HG03457 (cell line): ENCODE results near the gene MAGI1.

Experiments used
- ATAC-seq: cut with Tn5 transposase; IDR thresholded peaks from one replicate; pipeline ENCODE4 v1.9.1; 2021; ENCODE audit warnings: moderate number of reproducible peaks; ENCODE audit not compliant: unreplicated experiment

The MAGI1 gene

DNA sequence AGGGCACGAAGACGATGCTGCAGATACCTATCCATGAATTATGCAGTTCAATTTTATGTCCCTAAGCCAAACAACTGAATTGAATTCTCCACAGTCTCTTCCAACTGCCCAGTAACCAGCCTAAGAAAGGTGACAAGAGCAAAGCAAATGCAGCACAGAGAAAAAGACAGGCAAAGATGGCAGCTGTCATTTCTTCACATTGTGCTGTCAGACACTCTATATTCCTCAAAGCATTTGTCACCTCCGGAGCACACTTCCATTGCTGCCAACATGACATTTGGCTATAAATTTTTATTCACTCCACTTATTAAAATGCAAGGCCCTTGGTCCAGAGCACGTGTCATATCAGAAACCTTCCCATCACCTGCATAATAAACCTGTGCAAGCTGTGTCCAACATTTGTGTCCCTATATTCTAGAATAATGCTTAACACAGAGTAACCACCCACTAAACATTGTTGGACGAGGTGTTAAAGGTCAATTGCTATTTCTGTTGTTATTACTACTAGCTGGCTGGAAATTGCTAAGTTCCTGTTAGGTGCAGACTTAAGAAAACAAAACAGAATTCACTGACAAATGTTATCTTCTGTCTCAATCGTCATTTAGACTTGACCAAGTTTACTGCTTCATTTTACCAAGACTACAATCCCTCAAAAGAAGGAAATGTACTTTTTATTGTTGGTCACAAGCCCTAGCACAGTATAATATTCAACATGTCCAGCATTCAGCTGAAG is 89.7 kb downstream of the MAGI1 start:
- ATAC-seq, result no peak

DNA sequence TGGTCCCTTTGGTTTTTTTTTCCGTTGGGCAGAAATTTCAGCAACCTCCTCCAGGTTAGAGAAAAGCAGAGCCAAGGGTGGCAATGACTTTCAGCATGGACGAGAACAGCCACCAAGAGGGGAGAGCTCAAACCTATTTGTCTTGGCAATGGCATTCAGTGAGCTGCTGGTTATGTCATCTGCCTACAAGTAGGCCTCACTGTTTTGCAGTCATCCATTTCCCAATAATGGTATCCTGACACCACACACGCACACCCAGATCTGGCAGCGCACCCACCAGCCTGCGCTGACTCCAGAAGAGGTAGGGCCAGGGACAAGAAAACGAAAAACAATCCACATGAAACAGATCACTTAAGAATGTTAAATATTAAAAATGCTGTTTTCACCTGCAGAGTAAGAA is 92.3 kb downstream of the MAGI1 start:
- ATAC-seq, result no peak

DNA sequence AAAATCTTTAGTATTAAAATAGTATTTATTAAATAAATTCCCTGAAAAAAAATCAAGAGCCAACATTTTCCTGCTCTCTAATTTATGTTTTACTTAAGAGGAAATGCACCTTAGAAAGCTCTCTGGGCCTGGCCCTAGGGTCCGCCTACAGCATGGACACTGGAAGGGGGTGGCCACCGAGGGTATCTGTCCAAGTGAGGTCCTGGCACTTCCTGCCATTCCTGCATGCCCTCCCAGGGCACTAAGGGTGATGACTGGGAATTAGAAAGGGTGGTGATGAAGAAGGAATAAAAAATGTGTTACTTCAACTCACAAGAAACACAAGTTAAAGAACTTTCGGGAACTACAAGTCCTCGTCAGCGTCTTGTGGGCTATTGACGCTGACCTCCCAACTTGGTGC is 92.8 kb downstream of the MAGI1 start:
- ATAC-seq, result no peak

DNA sequence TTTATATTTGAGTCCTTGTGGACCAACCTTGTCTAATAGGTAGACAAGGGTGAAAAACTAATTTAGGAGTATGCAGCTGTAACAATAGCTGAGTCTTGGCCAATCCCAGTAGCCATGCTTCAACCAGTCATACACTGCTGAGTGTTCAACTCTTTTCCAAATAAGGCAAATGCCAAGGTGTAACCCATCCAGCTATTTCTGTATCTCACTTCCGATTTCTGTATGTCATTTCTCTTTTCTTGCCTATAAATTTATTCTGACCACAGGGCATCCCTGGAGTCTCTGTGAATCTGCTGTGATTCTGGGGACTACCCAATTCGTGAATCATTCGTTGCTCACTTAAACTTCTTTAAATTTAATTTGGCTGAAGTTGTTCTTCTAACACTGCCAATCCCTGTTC is 93.2 kb downstream of the MAGI1 start:
- ATAC-seq, result no peak

DNA sequence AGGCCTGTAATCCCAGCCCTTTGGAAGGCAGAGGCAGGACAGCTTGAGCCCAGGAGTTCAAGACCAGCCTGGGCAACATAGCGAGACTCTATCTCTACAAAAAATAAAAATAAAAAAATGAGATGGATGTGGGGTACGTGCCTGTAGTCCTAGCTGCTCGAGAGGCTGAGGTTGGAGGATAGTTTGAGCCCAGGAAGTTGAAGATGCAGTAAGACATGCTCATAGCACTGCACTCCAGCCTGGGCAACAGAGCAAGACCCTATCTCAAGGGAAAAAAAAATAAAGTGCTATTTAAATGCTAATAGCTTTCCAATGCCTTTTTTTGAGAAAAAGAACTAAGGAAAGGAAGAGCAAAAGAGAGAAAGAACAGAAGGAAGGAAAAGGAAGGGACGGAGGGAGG is 94.5 kb downstream of the MAGI1 start:
- ATAC-seq, result no peak

DNA sequence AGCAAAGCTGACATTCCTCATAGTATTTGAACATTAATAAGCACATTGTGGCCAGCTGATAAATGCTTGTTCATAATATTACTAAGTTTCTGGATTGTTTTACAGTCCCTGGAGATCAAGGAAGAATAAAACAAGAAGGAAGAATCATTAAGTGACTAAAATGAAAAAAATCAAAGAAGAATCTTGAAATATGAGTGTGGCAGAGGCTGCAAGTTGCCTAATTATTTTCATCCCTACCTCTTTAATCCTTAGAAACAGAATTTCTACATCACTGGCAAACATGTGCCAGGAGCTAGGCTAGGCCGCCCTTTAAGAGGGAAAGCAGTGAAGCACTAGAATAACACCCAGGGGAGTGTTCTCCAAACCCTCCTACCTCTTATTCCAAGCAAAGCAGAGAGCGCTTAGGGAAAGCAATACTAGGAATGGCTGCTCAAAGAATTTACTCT is 98.9 kb downstream of the MAGI1 start:
- ATAC-seq, result no peak

DNA sequence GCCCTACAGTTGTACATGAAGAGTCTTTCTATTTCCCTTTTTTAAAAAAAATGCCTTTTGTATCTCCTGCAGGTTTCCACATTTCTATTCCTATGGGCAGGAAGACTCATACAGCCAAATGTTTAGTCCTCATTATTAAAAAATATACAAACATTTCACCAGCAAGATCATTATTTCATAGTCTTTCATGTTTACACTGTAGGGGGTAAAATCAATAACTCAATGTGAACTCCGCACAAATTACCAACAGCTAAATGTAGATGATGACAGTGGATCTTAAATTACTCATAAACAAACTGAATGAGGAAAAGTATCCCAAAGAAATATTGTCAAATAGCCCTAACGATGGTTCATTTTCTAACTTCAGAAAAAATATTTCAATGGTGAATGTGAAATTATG is 99.5 kb downstream of the MAGI1 start:
- no peak for ATAC-seq

DNA sequence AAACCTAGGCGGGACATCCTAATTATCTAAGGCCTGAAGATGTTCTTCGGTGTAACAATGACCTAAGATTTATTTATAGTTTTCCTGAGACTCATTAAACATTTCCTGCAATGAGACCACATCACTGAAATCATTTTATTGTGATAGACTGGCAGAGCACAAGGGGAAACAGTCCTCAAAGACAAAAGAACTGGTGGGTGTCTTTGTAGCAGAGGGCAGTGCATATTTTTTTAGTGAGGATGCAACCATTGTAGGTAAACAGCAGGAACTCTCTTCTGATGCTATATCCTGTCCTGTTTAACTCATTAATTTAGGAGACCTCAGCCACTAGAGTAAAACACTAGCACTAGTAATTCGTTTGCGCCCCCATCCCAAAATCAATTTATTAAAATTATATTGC is 100.0 kb downstream of the MAGI1 start:
- no peak for ATAC-seq

DNA sequence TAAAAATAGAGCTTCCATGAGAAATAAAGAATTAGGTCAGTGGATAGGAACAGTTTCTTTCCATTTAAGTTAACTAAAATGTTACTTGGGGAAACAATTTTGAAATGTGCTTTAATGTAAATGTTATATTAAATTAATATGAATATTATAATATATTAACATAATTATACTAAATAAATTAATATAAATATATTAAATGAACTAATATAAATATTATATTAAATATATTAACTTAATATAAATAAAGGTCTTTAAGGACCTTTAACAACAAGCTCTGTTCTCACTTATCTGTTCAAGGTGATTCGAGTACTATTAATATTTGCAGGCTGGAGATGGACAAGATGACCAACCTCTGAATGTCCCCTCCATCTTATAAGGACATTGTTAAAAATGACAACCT is 100.6 kb downstream of the MAGI1 start:
- no peak for ATAC-seq

DNA sequence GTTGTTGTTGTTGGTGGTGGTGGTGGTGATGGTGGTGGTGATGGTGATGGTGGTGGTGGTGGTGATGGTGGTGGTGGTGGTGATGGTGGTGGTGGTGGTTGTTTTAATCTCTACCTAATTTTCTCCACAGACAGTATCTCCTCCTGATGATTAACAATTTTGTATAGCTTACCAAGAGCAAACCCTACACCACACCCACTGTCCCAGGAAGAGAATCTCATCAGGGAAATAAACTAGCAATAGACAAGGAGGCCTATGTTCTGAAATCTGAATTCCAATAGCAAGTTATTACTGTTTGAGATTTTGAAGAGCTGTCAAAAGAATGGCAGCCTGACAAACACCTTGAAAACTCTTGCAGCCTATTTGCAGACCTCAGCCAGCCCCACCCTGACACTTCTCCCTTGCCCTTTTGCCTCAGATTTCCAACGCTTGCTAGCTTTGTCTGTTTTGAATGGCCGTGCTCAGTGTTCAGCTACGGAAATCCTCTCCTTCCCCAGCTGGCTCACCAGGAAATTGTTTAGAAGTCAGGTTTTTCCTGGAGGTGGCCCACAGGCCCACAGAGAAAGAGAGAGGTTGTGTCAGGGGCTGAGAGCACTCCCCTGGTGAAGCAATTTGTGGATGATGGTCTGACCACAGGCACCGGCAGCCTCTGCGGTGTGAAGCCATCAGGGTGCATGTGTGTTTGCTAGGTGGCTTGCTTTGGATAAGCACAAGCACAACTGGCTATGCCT is 101.6 kb downstream of the MAGI1 start:
- no peak for ATAC-seq

DNA sequence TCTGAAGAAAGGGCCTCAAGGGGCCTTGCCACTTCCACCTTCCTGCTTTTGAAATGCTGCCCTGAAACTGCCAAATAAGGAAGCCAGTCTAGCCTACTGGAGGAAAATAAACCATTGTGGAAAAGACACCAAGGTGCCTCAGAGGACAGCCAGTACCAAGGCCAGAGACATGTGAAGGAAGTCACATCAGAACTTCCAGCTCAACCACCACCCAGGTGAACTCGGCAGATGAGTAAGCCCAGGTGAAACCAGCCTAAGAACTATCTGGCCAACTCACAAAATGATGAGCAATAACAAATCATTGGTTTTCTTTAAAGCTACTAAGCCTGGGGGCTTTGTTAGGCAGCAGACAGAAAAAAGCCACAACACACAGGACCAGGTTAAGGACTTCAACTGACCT is 103.0 kb downstream of the MAGI1 start:
- no peak for ATAC-seq

DNA sequence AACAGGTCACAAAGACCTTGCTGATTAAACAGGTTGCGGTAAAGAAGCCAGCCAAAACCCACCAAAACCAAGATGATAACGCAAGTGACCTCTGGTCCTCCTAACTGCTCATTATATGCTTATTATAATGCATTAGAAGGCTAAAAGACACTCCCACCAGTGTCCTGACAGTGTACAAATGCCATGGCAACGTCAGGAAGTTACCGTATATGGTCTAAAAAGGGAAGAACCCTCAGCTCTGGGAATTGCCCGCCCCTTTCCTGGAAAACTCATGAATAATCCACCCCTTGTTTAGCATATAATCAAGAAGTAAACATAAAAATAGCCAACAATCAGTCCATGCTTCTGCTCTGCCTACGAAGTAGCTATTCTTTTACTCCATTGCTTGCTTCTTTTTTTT is 108.1 kb downstream of the MAGI1 start:
- ATAC-seq, result no peak

DNA sequence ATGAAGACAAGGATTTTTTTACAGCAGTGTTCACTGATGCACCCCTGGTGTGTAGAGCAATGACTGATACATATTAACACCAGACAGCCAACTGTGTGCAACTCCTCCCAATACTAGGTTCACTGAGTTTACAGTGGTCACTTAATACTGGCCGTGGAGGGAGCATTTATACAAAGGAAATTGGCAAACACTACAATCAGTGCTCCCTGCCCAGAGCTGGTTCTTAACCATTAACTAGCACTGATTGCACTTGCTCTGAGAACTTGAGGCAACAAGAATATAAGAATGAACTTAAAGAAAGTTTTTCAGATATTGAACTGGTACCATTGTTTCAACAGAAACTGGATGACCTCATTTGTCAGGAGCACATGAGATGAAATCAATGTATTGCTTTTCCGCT is 110.6 kb downstream of the MAGI1 start:
- no peak for ATAC-seq

DNA sequence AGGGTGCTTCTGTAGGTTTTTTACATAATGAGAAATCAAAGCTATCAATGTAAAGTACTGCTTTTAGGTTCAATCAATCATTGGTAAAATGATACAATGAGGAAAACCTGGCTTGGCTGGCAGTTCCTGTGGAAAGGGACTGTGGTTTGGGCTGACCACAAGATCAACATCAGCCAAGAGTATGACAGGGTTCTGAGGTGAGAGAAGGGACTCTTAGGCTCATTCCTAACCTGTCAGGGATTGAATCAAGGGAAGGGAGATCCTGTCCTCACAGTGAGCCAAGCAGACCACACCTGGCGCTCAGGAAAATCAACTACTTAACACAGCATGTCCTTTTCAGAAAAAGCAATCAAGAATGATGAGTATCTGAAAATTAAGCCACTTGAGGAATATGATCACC is 111.1 kb downstream of the MAGI1 start:
- ATAC-seq, result no peak

DNA sequence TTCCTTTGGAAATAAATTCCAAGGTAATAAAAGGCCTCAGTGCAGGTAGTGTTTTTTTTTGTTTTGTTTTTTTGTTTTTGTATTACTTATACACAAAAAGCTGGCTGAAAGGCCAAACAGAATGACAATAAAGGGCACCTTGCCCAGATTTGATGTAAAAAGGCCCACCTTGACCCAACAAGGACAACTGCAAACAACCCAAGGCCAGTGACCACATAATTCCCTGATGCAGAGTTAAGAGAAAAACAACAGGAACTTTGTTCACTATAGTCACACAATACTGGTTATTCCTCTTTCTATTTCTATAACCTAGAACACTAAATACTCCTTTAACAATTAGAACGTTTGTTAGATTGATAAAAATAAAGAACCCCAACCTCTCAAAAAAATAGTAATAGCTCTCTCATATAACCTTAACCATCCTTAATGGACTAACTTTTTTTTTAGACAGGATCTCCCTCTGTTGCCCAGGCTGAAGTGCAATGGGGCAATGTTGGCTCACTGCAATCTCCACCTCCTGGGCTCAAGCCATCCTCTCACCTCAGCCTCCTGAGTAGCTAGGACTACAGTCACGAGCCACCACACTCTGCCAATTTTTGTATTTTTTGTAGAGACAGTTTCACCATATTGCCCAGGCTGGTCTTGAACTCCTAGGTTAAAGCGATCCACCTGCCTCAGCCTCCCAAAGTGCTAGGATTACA is 113.3 kb downstream of the MAGI1 start:
- ATAC-seq, result no peak

DNA sequence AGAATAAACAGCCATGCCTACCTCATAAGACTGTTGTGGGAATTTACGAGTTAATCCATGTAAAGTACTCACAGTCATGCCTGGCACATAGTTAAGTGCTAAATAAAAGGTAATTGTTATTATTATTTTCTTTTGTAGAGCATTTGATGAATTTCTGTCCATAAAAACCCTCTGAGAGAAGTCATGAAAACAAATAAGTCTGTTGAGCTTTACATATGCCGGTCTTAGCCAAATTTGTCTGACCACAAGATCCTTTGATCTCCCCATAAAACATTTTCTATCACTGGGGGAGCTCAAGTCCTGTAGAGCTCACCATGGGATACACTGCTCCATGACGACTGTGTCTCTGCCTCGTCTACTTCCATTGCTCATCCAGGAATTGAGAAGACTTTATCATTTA is 114.0 kb downstream of the MAGI1 start:
- no peak for ATAC-seq

DNA sequence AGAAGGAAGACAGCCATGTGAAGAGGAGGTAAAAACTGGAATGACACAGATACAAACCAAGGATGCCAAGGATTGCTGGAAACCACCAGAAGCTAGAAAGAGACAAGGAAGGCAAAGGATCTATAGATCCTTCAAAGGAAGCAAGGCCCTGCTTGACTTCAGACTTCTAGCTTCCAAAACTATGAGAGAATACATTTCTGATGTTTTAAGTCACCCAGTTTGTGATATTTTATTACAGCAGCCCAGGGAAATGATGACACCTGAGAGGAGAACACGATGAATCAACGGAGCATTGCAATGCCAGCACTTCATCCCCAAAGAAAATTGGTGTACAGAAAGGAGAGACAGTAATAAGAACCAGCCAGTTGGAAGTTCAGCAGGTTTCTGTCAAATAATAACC is 116.3 kb downstream of the MAGI1 start:
- ATAC-seq, result no peak

DNA sequence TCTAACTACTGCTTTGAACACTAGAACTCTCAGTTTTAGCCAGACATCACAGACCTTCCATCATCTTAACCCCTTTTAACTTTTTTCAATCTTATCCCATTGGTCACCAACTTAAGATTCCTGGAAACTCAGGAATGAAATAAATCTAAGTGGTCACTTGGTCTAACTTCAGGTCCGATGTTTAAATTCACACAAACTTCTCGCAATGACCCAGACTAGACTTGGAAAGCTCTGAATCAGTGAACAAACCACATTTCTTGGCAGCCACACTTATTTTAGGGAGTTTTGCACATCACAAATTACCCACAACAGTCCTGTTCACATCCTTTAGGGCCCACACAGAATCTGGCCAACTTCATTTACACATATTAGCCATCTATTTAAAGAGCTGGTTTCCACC is 118.9 kb downstream of the MAGI1 start:
- no peak for ATAC-seq

DNA sequence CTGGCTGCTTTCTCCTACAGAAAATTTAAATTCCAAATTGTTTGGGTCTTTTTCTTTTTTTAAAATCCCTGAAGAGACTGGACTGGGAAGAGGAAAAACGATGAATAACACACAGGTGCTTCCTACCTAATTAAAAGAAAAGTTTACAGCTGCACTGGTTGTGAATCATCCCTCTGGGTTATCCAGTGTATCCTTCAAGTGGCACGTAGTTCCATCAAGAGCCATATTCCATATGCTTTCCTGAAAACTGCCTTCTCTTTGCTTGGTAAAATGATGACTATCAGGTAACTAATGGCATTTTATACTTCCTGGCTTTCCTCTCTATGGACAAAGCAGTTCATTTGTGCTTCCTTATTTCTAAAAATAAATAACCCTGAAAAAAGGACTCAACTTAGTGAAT is 123.2 kb downstream of the MAGI1 start:
- no peak for ATAC-seq

DNA sequence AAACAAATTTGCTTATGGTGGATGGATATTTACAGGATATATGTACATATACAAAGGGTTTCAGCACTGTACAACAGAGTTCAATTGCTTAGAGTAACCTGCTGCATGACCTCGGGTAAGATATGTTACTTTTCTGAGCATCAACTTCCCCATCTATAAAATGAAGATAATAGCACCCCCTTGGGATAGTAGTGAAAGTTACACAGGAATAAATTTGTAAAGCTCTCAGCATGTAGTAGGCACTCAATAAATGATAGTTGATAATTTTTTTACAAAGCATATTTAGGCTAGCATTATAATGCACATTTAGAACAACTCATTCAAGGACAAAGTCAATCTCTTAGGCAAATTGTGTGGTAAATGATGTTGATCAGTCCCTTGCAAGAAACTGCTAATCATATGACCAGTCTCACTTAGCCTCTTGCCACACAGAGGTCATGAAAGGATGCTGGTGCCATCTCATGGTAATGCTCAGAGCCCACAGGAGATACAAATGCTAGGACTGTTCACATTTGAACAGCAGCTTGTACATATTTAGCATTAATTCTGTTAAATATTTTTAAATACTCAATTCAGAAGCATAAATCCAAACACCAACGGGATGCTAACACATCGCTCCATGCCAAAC is 123.9 kb downstream of the MAGI1 start:
- ATAC-seq, result no peak

DNA sequence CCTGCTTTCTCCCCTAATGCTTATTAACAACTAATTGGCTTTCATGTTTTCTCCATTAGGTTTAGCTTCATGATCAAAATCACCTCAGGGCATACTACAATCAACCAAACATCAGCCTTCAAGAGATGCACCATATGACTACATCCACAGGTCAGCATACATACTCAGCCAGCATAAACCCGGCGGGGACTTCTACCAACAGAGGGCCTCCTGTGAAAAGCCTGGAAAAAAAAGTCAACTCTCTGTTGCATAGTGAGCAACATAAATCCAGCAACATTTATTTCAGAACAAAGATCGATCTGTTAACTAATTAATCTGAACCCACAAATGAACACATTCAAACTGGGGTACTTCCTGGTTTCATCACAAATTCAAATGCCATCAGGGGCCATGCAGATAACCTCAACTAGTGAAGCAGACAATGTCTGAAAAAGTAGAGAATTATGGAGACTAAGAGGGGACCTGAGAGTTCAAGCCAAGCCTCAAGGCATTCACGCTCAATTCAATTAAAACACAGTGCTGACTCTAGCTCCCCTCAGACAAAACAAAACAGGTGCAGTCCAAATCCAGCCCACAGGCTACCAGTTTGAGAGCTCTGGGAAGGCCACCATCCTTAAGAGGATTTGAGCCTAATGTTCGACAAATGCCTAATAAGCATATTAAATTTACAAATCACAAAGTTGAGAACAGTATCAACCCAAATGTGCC is 124.5 kb downstream of the MAGI1 start:
- ATAC-seq, result no peak
